NCI-H748 (cell line): ENCODE measurements around the gene ASB10.

Experiments used
- DNase-seq: peaks from one replicate; lab custom pipeline; 2025; ENCODE audit not compliant: unreplicated experiment; lab: John Stamatoyannopoulos, UW

ASB10 gene

GRCh38 chr7:151187409-151188251 lies 580 bp upstream of the ASB10 start:
- DNase-seq = no peak

GRCh38 chr7:151185762-151186639 lies 1.0 kb downstream of the ASB10 start:
- no peak for DNase-seq

DNA sequence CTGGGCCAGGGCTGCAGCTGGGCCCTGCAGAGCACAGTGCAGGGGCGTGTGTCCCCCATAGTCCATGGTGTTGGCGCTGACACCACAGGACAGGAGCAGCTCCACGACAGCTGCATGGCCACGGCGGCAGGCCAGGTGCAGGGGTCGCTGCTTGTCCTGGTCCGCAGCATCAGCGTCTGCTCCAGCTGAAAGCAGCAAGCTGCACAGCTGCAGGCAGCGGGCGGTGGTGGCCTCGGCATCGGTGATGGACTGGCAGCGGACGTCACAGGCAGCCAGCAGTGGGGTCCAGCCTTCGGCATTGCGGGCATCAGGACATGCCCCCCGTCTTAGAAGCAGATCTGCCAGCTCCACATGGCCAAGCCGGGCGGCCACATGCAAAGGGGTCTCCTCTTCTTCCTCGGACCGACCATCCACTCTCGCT lies 6.0 kb downstream of the ASB10 start:
- no peak for DNase-seq

- no peak for DNase-seq
These were observed 7.1 kb downstream of the ASB10 start for GRCh38 chr7:151179946-151180345.

DNA sequence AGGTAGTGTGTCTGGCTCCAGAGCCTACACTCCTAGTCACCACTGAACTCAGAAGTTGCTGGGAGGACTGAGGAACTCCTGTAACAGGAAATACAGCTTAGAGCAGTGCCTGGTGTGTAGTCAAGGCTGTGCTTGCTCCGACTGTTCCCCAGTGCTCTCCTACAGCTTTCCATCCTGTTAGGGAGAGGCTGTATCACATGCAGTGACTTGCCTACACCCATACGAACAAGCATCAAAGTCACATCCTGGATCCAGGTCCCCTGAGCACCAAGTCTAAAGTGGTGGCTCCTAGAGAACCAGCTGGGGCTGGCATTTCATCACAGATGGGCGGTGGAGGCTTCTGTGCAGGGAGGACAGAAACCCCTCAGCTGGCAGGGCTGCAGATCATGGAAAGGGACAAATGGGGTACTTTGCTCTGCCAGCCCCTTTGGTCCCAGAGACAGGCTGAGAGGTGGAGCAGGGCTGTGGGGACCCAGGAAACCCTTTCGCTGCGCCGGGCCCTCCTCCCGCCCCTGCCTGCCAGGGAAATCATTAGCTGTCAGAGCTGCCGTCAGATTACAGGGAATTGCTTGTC lies 7.7 kb downstream of the ASB10 start:
- DNase-seq = no peak

- DNase-seq = no peak
These were observed 8.2 kb downstream of the ASB10 start for GRCh38 chr7:151178831-151179230.

GRCh38 chr7:151178236-151178635 lies 8.8 kb downstream of the ASB10 start:
- no peak for DNase-seq

GRCh38 chr7:151177310-151177709 lies 9.7 kb downstream of the ASB10 start:
- no peak for DNase-seq

GRCh38 chr7:151176401-151176800 lies 10.6 kb downstream of the ASB10 start:
- DNase-seq = no peak

DNA sequence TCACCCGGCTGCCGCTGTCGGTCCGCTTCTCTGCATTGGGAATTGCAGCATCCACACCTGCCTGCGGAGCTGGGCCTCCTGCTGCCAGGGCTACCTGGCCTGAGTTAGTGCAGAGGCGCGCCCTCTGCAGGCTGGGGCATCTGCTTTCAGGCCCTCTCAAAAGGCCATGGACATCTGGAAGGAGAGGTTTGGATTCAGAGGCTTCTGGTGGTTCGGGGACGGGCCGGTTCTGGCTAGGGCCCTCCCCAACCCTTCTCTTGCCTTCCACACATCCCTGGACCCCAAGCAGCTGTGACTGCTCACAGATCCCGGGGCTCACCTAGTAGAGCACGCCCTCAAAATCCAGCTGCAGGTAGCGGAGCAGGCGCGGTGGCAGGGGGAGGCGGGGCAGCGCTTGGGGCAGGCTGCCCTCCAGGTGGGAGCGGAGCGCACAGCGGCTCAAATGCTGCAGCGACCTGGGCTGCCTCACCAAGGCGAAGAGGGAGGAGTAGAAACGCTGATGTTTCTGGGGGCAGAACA lies 11.2 kb downstream of the ASB10 start:
- no peak for DNase-seq

DNA sequence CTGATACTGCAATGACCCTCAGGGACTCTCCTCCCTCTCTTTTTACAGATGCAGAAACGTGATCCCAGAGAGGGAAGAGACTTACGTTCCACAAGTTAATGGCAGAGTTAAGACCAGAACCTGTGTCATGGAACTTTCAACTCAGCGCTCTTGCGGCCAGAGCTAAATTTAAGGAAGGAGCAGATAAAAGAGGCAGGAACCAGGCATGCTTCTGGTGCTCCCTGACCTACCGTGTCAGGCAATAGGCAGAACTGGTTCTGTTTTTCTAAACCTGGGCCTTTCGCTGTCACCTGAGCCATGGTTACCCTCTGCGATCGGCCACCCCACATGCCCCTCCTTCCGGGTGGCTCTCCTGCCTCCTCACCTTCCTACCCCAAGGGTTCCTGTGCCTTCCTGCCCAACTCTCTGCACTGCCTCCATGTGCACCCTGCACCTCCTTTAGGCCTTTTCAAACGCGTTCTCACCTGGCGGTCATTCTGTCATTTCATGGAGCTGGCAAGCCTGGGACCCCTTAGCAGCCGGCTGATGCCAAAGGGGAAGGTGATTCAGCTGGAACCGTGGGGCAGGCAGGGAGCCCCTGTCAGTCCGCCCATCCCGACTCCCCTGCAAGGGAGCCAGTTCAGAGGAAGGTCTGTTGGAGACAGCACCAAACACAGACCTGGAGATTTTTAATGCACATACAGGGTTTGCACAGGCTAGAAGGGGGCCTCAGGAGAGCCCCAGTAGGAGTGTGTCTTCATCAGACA lies 11.8 kb downstream of the ASB10 start:
- DNase-seq = no peak

GRCh38 chr7:151174246-151175046 lies 12.6 kb downstream of the ASB10 start:
- no peak for DNase-seq

DNA sequence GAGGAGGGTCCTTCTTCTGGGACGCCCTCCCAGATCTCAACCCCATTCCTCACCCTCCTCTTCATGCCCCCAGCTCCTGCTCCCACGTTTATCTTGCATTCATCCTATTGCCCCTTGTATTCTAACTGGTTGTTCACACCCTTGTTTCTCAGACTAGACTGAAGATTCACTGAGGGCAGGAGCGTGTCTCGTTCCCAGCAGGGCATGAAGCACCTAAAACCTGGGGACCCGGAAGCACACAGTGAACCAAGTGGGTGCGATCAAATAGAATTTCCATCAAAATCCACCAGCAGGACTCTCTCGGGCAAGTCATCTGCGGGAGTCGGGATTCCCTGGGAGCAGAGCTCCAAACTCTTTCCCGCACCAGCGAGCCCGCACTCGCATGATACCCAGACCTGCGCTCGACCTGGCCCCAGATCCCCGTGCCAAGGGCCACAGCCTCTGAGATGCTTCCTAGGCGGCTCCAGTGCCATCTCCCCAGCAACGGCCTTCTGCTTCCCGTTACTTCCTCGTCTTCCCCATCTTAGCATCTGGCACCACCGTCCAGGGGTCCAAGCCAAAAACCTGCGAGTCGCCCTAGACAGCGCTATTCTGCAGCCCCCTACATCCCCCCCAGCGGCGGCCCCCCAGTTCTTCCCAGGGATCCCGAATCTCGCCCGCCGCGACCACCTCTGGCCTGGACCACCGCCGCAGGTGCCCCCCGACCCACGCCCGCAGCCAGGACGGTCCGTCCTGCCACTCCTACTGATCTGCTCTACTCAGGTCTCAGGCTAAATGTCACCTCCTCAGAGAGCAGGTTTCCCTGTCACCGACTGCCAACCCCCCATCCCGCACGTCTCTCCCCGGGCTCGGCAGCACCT lies 13.4 kb downstream of the ASB10 start:
- DNase-seq = no peak

GRCh38 chr7:151172273-151173141 lies 14.5 kb downstream of the ASB10 start:
- peak; percentile 75 for DNase-seq

- DNase-seq = no peak
These were observed 18.3 kb downstream of the ASB10 start for GRCh38 chr7:151168787-151169162.

- peak; percentile 53 for DNase-seq
These were observed 18.9 kb downstream of the ASB10 start for GRCh38 chr7:151168003-151168786.

DNA sequence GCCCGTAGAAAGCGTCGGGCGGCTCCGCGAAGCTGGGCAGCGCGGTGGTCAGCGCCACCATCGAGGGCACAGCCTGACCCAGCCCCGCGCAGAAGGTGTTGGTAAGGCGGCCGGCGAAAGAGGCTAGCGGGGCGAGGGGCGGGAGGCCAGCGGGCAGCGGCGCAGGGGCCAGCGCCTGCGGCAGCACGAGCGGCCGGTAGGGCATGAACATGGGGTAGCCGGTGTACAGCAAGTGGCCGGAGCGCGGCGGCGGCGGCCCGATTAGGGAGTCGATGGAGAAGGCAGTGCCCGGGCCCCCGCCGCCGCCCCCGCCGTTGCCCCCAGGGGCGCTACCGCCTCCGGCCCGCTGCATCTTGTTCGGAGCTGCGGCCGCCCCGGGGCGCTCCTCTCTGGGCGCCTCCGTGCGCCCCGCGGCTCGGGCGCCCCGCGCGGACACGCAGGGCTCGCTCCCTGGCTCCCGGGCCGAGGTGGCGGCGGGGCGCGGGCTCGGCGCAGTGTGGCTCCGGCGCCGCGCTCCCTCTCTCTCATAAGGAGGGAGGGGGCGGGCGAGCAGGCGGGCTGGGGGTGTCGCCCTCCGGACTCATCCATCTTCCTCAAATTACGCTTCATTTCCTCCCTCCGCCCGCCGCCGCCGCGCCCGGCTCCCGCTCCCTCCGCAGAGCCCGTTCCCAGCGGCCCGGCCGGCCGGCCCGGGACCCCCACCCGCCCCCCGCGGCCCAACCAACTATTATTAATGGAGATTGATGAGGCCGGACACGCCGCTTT lies 19.7 kb downstream of the ASB10 start, which contains the start of gene GBX1:
Gene GBX1 (minus strand): TSS at position 498 of the 765 bp plus-strand sequence. CDS start 146 bp downstream, at position 352.
- peak; percentile 56 for DNase-seq
